NB4 (cell line): ENCODE measurements around the gene CREBRF.

ENCODE experiments used
- MYC ChIP-seq: IDR thresholded peaks from 2 replicates; pipeline ENCODE4 v1.6.1; 2011; ENCODE audit warnings: low read depth, low read length
- POLR2A ChIP-seq: IDR thresholded peaks from 2 replicates; pipeline ENCODE4 v1.6.1; 2011; ENCODE audit warnings: mild to moderate bottlenecking; ENCODE audit not compliant: insufficient read length; ENCODE audit errors: extremely low read depth
- TF ChIP-seq, protein P1 (sequence below): IDR thresholded peaks from one replicate; pipeline ENCODE4 v1.5.1; 2012; ENCODE audit warnings: low read depth, low read length
- TF ChIP-seq, protein P2 (sequence below): IDR thresholded peaks from 2 replicates; pipeline ENCODE4 v1.6.1; 2011; ENCODE audit warnings: low read depth, low read length

DNA sequence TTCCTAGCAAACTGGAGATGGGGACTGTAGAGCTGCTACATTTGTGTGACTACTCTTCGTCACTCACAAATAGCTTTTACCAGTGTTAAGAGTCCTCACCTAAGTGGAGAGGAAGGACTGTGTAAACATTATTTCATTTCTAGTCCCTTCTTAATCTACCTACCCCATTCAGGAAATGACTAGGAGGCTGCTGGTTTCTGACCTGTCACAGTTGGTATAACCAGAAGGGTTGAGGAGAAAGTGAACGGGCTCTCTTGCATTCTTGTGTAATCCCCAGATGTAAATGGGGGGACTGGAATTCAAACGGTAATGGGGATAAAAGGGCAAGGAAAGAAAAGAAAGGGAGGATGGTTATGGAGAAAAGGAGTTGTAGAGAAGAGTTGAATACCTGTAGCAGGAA is 52.8 kb downstream of the CREBRF start:
- TF ChIP-seq, protein P1, sequence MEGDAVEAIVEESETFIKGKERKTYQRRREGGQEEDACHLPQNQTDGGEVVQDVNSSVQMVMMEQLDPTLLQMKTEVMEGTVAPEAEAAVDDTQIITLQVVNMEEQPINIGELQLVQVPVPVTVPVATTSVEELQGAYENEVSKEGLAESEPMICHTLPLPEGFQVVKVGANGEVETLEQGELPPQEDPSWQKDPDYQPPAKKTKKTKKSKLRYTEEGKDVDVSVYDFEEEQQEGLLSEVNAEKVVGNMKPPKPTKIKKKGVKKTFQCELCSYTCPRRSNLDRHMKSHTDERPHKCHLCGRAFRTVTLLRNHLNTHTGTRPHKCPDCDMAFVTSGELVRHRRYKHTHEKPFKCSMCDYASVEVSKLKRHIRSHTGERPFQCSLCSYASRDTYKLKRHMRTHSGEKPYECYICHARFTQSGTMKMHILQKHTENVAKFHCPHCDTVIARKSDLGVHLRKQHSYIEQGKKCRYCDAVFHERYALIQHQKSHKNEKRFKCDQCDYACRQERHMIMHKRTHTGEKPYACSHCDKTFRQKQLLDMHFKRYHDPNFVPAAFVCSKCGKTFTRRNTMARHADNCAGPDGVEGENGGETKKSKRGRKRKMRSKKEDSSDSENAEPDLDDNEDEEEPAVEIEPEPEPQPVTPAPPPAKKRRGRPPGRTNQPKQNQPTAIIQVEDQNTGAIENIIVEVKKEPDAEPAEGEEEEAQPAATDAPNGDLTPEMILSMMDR: no peak
- TF ChIP-seq, protein P2, sequence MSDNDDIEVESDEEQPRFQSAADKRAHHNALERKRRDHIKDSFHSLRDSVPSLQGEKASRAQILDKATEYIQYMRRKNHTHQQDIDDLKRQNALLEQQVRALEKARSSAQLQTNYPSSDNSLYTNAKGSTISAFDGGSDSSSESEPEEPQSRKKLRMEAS: no peak
- TF ChIP-seq POLR2A (no peak), MYC (no peak)
